Caki2 (cell line): Measurements from ENCODE around the gene LIAS. TPM values are rescaled to one million over a fixed set of nuclear protein-coding genes. Genes with fewer than 3 reads are reported as not detected.
"Not testable (repeated sequence)": the region's sequence is repeated elsewhere in the genome, so short reads cannot be mapped to it uniquely, and the experiment has no call there.

ENCODE experiments used
- DNase-seq: peaks from one replicate; pipeline ENCODE4 v3.0.0-alpha.2; 2015; ENCODE audit warnings: low read depth
- in situ Hi-C: cut with HindIII; loops from 2 replicates; pipeline ENCODE4 v1.10.0; 2016; ENCODE audit warnings: low sequenced_read_pairs, low pct_unique_long_range_greater_than_20kb, mixed read lengths
- total RNA-seq: library from RNA; depleted of rRNA; stranded (reverse); fragments of >200 nt; shearing (Covaris generic); gene quantifications from 2 replicates; pipeline ENCODE4 v1.2.3, GENCODE V29; 2014; ENCODE audit warnings: low replicate concordance

LIAS gene
- total RNA-seq, 1 experiment from 2014 or later = 27.6 TPM

GRCh38 chr4:39451423-39452023 lies 7.3 kb upstream of the LIAS start:
- in situ Hi-C loops = no loop called here
- DNase-seq = no peak

- DNase-seq = no peak
- in situ Hi-C loops = no loop called here
Observed at GRCh38 chr4:39452153-39452859, 6.5 kb upstream of the LIAS start.

GRCh38 chr4:39452860-39453587 lies 5.8 kb upstream of the LIAS start:
- in situ Hi-C loops = no loop called here
- no peak for DNase-seq

GRCh38 chr4:39453738-39454137 lies 5.1 kb upstream of the LIAS start:
- DNase-seq = no peak

GRCh38 chr4:39455486-39455885 lies 3.4 kb upstream of the LIAS start:
- in situ Hi-C loops = no loop called here
- DNase-seq = no peak

More at GRCh38 chr4:39453738-39454137, 5.1 kb upstream of the LIAS start:
- in situ Hi-C loops = no loop called here

GRCh38 chr4:39456946-39457763 lies 1.7 kb upstream of the LIAS start:
- no peak for DNase-seq
- in situ Hi-C loops = no loop called here

- DNase-seq, in situ Hi-C loops: not testable (repeated sequence)
Observed at GRCh38 chr4:39458161-39458504, 723 bp upstream of the LIAS start.

- in situ Hi-C loops = no loop called here
- peak; percentile 68 for DNase-seq
Observed at GRCh38 chr4:39464886-39465501, 6.1 kb downstream of the LIAS start.

GRCh38 chr4:39466747-39467146 lies 7.9 kb downstream of the LIAS start:
- in situ Hi-C loops = no loop called here
- peak; percentile 83 for DNase-seq

GRCh38 chr4:39467464-39467863 lies 8.6 kb downstream of the LIAS start:
- DNase-seq = no peak
- in situ Hi-C loops = no loop called here

- in situ Hi-C loops = no loop called here
- peak; percentile 82 for DNase-seq
Observed at GRCh38 chr4:39469429-39470077, 10.7 kb downstream of the LIAS start.

GRCh38 chr4:39470402-39470801 lies 11.5 kb downstream of the LIAS start:
- no peak for DNase-seq
- in situ Hi-C loops = no loop called here

- in situ Hi-C loops = no loop called here
- no peak for DNase-seq
Observed at GRCh38 chr4:39472396-39472795, 13.5 kb downstream of the LIAS start.

- in situ Hi-C loops = no loop called here
- no peak for DNase-seq
Observed at GRCh38 chr4:39476187-39476895, 17.5 kb downstream of the LIAS start.

GRCh38 chr4:39480251-39480650 lies 21.4 kb downstream of the LIAS start:
- in situ Hi-C loops = no loop called here
- no peak for DNase-seq

- DNase-seq = no peak
- in situ Hi-C loops = no loop called here
Observed at GRCh38 chr4:39480902-39481695, 22.2 kb downstream of the LIAS start.
